Brain microvascular endothelial cell (primary cell): Measurements from ENCODE around the gene MICAL1.
A peak's percentile ranks its signal among the peaks of the same experiment; 100 is the strongest.

Source experiments
- DNase-seq: peaks from one replicate; pipeline ENCODE4 v3.0.0-alpha.2; 2020
- H3K27ac ChIP-seq: fragments of 250-450 bp; sonication (Bioruptor Pico); 2 replicates; pipeline ENCODE4 v1.5.1; 2020; ENCODE audit warnings: mild to moderate bottlenecking, moderate library complexity
- H3K27me3 ChIP-seq: fragments of 250-450 bp; sonication (Bioruptor Pico); replicated peaks from 2 replicates; pipeline ENCODE4 v1.5.1; 2020; ENCODE audit warnings: mild to moderate bottlenecking
- H3K36me3 ChIP-seq: fragments of 250-450 bp; sonication (Bioruptor Pico); replicated peaks from 2 replicates; pipeline ENCODE4 v1.5.1; 2020; ENCODE audit warnings: mild to moderate bottlenecking
- H3K4me3 ChIP-seq: 2 replicates; pipeline ENCODE4 v1.5.1; 2011; ENCODE audit warnings: low read depth, mild to moderate bottlenecking, control low read depth, low read length, moderate library complexity
- in situ Hi-C: cut with HindIII; loops from 2 replicates; pipeline ENCODE4 v1.10.0; 2017; ENCODE audit warnings: low sequenced_read_pairs, low pct_ligation_motif_present
- TF ChIP-seq, protein P1 (sequence below): IDR thresholded peaks from 2 replicates; pipeline ENCODE4 v1.5.1; 2011; ENCODE audit warnings: low read depth, mild to moderate bottlenecking, moderate library complexity, low read length, control low read depth, inconsistent platforms; ENCODE audit errors: missing control alignments

The MICAL1 gene

DNA sequence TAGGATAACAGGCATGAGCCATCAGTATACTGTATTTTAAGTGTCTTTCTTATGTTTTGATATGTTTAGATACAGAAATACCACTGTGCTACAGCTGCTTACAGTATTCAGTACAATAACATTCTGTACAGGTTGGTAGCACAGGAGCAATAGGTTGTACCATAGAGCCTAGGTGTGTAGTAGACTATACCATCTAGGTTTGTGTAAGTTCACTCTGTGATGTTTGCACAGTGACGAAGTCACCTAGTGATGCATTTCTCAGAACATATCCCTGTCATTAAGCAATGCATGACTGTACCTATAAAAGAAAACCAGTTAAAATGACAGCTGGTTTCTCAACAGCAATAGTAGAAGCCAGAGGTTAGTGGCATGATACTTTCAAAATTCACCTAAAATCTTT is 30.5 kb upstream of the MICAL1 start:
- H3K27ac ChIP-seq, result no peak overlapping the region
- no peak overlapping the region for H3K4me3 ChIP-seq
- in situ Hi-C loops, result no loop called here
- DNase-seq, result no peak
- H3K27me3 ChIP-seq, result no peaks in the 10 kb centered on the region
- TF ChIP-seq, protein P1, sequence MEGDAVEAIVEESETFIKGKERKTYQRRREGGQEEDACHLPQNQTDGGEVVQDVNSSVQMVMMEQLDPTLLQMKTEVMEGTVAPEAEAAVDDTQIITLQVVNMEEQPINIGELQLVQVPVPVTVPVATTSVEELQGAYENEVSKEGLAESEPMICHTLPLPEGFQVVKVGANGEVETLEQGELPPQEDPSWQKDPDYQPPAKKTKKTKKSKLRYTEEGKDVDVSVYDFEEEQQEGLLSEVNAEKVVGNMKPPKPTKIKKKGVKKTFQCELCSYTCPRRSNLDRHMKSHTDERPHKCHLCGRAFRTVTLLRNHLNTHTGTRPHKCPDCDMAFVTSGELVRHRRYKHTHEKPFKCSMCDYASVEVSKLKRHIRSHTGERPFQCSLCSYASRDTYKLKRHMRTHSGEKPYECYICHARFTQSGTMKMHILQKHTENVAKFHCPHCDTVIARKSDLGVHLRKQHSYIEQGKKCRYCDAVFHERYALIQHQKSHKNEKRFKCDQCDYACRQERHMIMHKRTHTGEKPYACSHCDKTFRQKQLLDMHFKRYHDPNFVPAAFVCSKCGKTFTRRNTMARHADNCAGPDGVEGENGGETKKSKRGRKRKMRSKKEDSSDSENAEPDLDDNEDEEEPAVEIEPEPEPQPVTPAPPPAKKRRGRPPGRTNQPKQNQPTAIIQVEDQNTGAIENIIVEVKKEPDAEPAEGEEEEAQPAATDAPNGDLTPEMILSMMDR, result no peak
- H3K36me3 ChIP-seq, result peaks cover 5% of the 10 kb centered on the region

DNA sequence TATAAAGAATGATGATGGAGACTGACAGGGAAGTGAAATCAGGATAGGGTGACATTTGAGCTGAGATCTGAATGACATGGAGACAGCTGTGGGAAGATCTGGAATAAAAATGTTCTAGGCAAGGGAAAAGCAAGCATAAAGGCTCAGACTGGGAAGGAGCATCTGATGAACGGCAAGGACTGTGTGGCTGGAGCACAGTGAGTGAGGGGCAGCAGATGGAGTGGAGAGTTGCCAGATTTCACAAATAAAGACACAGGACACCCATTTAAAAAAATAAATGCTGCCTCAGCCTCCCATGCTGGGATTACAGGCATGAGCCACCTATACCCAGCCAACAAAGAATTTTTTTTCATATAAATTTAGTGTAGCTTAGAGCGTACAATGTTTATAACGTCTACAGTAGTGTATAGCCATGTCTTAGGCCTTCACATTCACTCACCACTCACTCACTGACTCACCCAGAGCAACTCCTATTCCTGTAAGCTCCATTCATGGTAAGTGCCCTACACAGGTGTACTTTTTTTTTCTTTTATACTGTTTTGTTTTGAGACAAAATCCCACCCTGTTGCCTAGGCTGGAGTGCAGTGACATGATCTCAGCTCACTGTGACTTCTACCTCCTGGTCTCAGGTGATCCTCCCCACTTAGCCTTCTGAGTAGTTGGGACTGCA is 29.8 kb upstream of the MICAL1 start:
- in situ Hi-C loops, result no loop called here
- H3K27ac ChIP-seq, result no peak overlapping the region
- H3K27me3 ChIP-seq, result no peaks in the 10 kb centered on the region
- peaks cover 12% of the 10 kb centered on the region for H3K36me3 ChIP-seq
- DNase-seq, result no peak
- TF ChIP-seq, protein P1, result no peak
- no peak overlapping the region for H3K4me3 ChIP-seq

DNA sequence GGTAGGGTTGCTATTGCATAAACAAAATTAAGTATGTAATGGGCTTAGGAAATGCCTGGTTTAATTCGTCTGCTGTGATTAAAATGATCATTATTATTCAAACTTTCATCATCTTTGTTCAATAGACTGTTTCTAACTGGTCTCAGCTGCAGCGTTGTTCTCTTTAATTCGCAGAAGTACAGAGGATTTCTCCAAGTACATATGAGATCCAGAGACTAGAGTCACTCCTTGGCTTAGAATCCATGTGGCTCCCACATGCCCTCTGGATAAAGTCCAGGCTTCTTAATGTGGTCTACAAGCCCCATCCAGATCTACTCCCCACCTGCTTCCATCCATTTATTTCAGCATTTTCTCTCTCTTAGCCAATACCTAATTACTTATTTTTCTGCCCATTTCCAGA is 28.6 kb upstream of the MICAL1 start:
- Histone ChIP-seq H3K4me3 (no peak overlapping the region), H3K27ac (no peak overlapping the region), H3K27me3 (no peaks in the 10 kb centered on the region), H3K36me3 (peaks cover 13% of the 10 kb centered on the region)
- no peak for DNase-seq
- TF ChIP-seq, protein P1, result no peak
- in situ Hi-C loops, result no loop called here

DNA sequence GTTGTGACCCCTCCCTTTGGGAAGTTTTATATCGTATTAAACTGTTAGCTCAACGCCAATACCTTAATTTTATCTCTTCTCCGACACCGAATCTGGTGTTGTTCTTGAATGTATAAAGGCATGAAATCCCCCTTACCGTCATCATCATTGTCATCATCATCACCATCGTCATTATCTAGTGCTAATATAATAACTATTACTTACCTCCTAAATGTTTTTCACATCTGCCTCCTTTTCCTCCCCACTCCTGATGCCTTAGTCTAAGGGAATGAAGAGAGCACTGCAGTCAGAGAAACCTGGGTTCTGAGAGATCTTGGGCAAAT is 28.1 kb upstream of the MICAL1 start:
- Histone ChIP-seq H3K27ac (no peak overlapping the region), H3K27me3 (no peaks in the 10 kb centered on the region), H3K36me3 (peaks cover 13% of the 10 kb centered on the region), H3K4me3 (peak overlapping the region; percentile 52)
- in situ Hi-C loops, result no loop called here
- DNase-seq, result no peak
- TF ChIP-seq, protein P1, result no peak

DNA sequence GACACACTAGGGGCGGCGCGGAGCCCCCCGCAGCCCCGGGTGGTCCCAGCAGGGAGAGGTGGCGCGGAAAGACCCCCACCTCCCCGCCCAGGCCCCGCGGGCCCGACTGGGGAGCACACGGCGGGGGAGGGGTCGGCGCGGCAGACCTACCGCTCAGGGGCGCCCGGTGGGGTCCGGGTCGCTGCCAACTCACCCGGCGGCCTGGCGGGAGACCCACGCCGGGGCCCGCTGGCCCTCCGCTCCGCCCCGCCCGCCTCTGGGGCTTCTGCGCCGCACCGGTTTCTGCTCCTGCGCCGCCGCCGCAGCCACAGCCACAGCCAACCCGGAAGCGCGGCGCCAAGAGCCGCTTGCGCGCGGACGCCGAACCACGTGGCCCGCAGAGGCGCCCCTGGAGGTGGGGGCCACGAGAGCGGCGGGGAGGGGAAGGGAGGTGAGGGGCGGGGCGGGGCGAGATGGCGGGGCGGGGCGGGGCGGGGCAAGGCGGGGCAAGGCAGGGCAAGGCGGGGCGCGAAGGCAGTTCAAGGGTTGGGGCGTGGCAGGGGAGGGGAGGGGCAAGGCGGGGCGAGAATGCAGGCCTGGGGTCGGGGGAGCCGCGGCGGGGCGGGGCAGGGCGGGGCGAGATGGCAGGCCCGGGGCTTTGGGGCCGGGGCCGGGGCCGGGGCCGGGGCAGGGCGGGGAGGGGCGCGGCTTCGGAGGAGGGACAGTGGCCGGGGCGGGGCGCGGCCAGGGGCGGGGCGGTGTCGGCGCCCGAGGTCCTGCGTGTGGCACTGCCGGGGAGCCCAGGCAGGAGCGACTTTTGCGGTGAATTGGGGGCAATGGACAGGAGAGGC is 27.5 kb upstream of the MICAL1 start, which contains the start of gene ZBTB24:
TSS of gene ZBTB24 (minus strand) at position 315 of the 830 bp plus-strand sequence. CDS start 1,193 bp downstream, outside the sequence.
- TF ChIP-seq, protein P1, result no peak
- H3K36me3 ChIP-seq, result peaks cover 15% of the 10 kb centered on the region
- in situ Hi-C loops, result no loop called here

More for the DNA sequence above, 27.5 kb upstream of the MICAL1 start, which contains the start of gene ZBTB24:
- H3K27me3 ChIP-seq, result no peaks in the 10 kb centered on the region
- peak; percentile 68 for DNase-seq
- H3K4me3 ChIP-seq, result peak within 1 kb of the TSS; percentile 72
- H3K27ac ChIP-seq, result peak within 1 kb of the TSS; percentile 69
